ENCODE results near the gene LSM2. TPM values are rescaled to one million over a fixed set of nuclear protein-coding genes. Genes with fewer than 3 reads are reported as not detected.

LSM2 gene
- total and polyA plus RNA-seq, 9 of the 15 experiments (the other 6 are each of a cell fraction or from before 2014, with no cell fraction given), result 154 to 407 (median 223) TPM

DNA sequence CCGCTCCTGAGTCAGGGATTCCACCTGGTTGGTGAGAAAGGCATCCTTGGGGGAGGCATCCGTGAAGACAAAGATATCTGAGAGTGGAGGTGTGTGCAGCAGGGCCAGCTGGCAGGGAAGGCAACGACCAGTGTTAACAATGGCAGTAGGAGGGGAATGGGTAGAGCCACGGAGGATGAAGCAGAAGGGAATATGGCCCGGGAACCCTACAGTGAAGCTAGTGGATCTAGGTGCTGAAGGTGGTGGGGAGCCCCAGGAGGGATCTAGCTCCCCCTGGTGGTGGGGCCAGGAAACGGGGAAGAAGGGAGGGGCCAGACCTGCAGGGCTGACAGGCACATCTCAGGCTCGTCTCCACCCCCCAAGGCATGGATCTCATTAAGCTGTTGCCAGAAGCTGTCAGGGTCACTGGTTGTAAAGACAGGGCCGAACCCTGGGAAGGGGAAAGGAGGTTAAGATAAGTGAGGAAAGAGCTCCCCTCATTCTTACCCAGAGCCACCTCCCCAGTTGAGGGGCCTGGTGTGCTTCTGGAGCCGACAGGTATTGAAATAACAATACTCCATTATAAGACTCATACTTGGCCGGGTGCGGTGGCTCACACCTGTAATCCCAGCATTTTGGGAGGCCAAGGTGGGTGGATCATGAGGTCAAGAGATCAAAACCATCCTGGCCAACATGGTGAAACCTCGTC lies 36.9 kb downstream of the LSM2 start:
- no TSS peak for BruUV-seq (replicated peaks)
- Histone ChIP-seq H3K27ac (ENCODE audit: extremely low read depth, low read depth, low read length) (peak overlapping the region; percentile 26; the same call in 2 of the 3 replicates), H3K36me3 (ENCODE audit: control insufficient read depth, insufficient read depth, low read length) (no peaks in the 10 kb centered on the region), H4K20me1 (replicated peaks; ENCODE audit: control insufficient read depth, insufficient read depth, low read length) (no peaks in the 10 kb centered on the region), H2AFZ (ENCODE audit: low read depth, low read length) (peak overlapping the region; percentile 73), H3K4me3 (no peak overlapping the region), H3K9me3 (replicated peaks; ENCODE audit: control insufficient read depth, insufficient read depth, low read depth, low read length) (no peaks in the 10 kb centered on the region), H3K27me3 (ENCODE audit: control insufficient read depth in 2 of 2, insufficient read depth in 2 of 2, low read length in 2 of 2) (no peaks in the 10 kb centered on the region), H3K9ac (ENCODE audit: insufficient read depth in 1 of 2, low read depth in 2 of 2, low read length in 2 of 2) (peak overlapping the region in 1 of 2 experiments; percentile 1; a peak in 1 of 4 replicates), H3K79me2 (ENCODE audit: control insufficient read depth, insufficient read depth, low read length) (no peaks in the 10 kb centered on the region), H3K4me2 (ENCODE audit: insufficient read depth, low read length) (peak overlapping the region; percentile 68), H3K4me1 (replicated peaks in 1 of 2; ENCODE audit: control insufficient read depth in 2 of 2, insufficient read depth in 2 of 2, low read length in 2 of 2) (peaks cover 24 to 68% of the 10 kb centered on the region in 2 experiments), H3K9me1 (ENCODE audit: control insufficient read depth, insufficient read depth, low read length) (peaks cover 4% of the 10 kb centered on the region)
- intact Hi-C loops (cut with micrococcal nuclease), result loop anchor here (1.0 to 10.0 kb wide), 3 partner anchors 41 to 225 kb away; partner anchors contain the start of genes ATP6V1G2, DDAH2, DDX39B and NFKBIL1
- CTCF ChIA-PET (ENCODE audit: low intra/inter-chr PET ratio), result interaction anchor here (0.6 to 2.9 kb wide), 4 partner anchors 21 to 218 kb away, joined by 3 to 35 read pairs (median 11); partner anchors contain the start of genes DDAH2 and LY6G5C
- ATAC-seq, result peak; percentile 91
- peak; percentile 95 for FAIRE-seq
- POLR2A ChIA-PET, result interaction anchor here (0.6 to 5.9 kb wide), 35 partner anchors 11 to 137 kb away, joined by 3 to 75 read pairs (median 5); partner anchors contain the start of genes BAG6, CLIC1, GPANK1 and HSPA1A
- in situ Hi-C loops (cut with MboI), result loop anchor here (5.0 kb wide), 1 partner anchor 83 kb away; no protein-coding TSS in a partner anchor
- WGBS (ENCODE audit: insufficient coverage, low coverage, missing lambda C conversion rate), result 29% methylated on average over 12 of the region's 12 CpGs
- peak; percentile 98 to 100 (median 100) for DNase-seq (ENCODE audit: extremely low read depth in 1 of 4, low spot score in 3 of 4)
- TF ChIP-seq CBX5 (IDR thresholded peaks at IDR 0.05; ENCODE audit: borderline replicate concordance, low read depth) (0 out of 2 replicates have a peak, but pooled peaks have one; percentile 33), ETV6 (IDR thresholded peaks at IDR 0.05; ENCODE audit: borderline replicate concordance in 1 of 2, low read depth in 2 of 2, low read length in 1 of 2) (0 out of 4 replicates have a peak, but pooled peaks of 1 of the 2 experiments have one; percentile 63), ETV6 (CRISPR knock-in tag; IDR thresholded peaks at IDR 0.05; ENCODE audit: borderline replicate concordance) (0 out of 2 replicates have a peak, but pooled peaks have one; percentile 81), TEAD1 (CRISPR knock-in tag; IDR thresholded peaks at IDR 0.05) (peak; percentile 57 to 64; a peak in 3 of 4 replicates), RBM25 (IDR thresholded peaks at IDR 0.05; ENCODE audit: low read depth, low read length, severe bottlenecking) (no peak), ZNF507 (tag; conservative IDR thresholded peaks at IDR 0.05) (no peak)
- TF ChIP-seq, protein P1, sequence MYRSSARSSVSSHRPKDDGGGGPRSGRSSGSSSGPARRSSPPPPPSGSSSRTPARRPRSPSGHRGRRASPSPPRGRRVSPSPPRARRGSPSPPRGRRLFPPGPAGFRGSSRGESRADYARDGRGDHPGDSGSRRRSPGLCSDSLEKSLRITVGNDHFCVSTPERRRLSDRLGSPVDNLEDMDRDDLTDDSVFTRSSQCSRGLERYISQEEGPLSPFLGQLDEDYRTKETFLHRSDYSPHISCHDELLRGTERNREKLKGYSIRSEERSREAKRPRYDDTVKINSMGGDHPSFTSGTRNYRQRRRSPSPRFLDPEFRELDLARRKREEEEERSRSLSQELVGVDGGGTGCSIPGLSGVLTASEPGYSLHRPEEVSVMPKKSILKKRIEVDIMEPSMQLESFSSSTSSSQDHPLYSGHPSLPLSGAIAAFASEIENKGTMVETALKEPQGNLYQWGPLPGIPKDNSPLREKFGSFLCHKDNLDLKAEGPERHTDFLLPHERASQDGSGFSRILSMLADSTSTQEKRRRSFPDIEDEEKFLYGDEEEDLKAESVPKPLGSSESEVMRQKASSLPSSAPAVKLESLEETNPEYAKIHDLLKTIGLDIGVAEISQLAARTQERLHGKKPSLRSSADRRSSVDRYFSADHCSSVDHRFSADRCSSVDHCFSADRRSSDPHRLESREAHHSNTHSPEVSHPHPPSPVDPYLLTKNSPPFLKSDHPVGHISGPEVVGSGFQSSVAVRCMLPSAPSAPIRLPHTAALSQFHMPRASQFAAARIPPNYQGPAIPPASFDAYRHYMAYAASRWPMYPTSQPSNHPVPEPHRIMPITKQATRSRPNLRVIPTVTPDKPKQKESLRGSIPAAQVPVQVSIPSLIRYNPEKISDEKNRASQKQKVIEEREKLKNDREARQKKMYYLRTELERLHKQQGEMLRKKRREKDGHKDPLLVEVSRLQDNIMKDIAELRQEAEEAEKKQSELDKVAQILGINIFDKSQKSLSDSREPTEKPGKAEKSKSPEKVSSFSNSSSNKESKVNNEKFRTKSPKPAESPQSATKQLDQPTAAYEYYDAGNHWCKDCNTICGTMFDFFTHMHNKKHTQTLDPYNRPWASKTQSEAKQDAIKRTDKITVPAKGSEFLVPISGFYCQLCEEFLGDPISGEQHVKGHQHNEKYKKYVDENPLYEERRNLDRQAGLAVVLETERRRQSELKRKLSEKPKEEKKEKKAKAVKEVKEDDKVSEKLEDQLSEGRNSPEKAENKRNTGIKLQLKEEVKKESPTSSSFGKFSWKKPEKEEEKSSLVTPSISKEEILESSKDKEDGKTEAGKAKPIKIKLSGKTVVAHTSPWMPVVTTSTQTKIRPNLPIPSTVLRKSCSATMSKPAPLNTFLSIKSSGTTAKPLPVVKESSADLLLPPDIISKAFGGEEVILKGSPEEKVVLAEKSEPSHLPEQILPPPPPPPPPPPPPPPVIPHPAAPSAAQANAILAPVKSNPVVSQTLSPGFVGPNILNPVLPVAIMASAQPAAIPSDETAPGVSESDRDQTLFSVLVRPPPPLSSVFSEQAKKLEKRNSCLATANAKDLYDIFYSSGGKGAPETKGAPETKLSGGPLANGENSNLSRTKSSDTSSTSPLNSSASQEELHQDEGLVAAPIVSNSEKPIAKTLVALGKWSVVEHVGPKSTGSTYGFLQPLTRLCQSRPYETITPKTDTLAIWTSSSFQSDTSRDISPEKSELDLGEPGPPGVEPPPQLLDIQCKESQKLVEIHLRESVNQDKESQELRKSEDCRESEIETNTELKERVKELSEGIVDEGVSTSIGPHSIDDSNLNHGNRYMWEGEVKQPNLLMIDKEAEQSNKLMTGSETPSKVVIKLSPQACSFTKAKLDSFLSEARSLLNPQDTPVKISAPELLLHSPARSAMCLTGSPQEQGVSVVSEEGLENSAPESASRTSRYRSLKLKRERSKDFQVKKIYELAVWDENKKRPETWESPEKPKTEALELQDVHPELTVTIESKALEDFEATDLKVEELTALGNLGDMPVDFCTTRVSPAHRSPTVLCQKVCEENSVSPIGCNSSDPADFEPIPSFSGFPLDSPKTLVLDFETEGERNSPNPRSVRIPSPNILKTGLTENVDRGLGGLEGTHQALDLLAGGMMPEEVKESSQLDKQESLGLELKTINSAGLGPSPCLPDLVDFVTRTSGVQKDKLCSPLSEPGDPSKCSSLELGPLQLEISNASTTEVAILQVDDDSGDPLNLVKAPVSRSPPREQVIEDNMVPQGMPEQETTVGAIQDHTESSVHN (IDR thresholded peaks at IDR 0.05; ENCODE audit: borderline replicate concordance in 1 of 2, low read depth in 1 of 2), result no peak
